Measurements from ENCODE around the gene PKN2.

Gene PKN2

GRCh38 chr1:88875595-88875994, 191.5 kb downstream of the PKN2 start:
- Histone ChIP-seq H3K27me3 (ENCODE audit: insufficient read depth, low read length, poor library complexity) (no peaks in the 10 kb centered on the region), H2AFZ (ENCODE audit: low read depth, low read length) (no peak overlapping the region), H3K27ac (ENCODE audit: low read length) (no peak overlapping the region), H3K4me2 (ENCODE audit: insufficient read depth, low read length) (no peak overlapping the region), H3K36me3 (ENCODE audit: insufficient read depth, low read length) (peaks cover 32% of the 10 kb centered on the region), H4K20me1 (ENCODE audit: insufficient read depth, low read length) (peaks cover 35% of the 10 kb centered on the region), H3K79me2 (ENCODE audit: insufficient read depth, low read length) (peaks cover 95% of the 10 kb centered on the region), H3K9me3 (ENCODE audit: insufficient read depth, low read length, severe bottlenecking) (no peaks in the 10 kb centered on the region), H3K4me1 (ENCODE audit: insufficient read depth, low read length) (no peaks in the 10 kb centered on the region), H3K9ac (ENCODE audit: low read depth, low read length) (no peak overlapping the region), H3K4me3 (ENCODE audit: low read depth in 1 of 2, low read length in 2 of 2) (no peak overlapping the region)
- ATAC-seq (ENCODE audit: insufficient read depth, low read depth) (no peak), DNase-seq (no peak)
- TF ChIP-seq EZH2 (IDR thresholded peaks at IDR 0.05; ENCODE audit: borderline replicate concordance, low read depth, low read length, severe bottlenecking), result no peak
- no peak for TF ChIP-seq CTCF (IDR thresholded peaks at IDR 0.05; ENCODE audit: borderline replicate concordance, extremely low read depth, low read length, poor library complexity, severe bottlenecking)

DNA sequence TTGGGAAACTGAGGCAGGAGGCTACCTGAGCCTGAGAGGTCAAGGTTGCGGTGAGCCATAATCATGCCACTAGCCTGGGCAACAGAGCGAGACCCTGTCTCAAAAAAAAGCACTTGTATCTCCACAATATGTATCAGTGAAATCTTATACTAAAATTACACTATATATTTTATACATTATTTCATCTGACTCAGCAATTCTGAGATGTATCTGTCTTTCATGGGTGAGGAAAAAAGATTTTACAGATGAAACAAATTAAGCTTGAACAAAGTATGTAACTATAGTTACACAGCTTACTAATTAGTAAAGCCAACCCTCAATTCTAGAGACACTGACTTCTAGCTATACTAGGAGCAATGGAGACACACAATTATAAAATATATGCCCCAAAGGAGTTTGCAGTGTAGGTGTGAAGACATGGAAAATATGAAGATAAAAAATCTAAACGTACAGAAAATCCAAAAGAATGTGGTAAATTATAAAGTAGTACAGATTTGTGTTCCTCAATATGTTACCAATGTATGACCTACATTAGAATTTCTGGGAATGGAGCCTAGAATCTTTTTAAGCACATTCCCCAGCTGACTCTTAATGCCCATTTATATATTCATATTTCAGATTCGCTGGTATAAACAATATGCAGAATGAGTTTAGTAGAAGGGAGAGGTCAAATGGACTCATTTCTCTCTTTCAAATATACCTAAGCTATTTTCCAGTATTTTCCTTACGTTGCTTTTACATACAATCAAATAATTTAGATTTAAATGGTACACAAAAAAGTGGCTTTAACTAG, 192.7 kb downstream of the PKN2 start:
- Histone ChIP-seq H3K4me2 (ENCODE audit: insufficient read depth, low read length) (no peak overlapping the region), H3K27ac (ENCODE audit: low read length) (no peak overlapping the region), H3K4me1 (ENCODE audit: insufficient read depth, low read length) (no peaks in the 10 kb centered on the region), H4K20me1 (ENCODE audit: insufficient read depth, low read length) (peaks cover 34% of the 10 kb centered on the region), H3K79me2 (ENCODE audit: insufficient read depth, low read length) (peaks cover 94% of the 10 kb centered on the region), H3K27me3 (ENCODE audit: insufficient read depth, low read length, poor library complexity) (no peaks in the 10 kb centered on the region), H3K36me3 (ENCODE audit: insufficient read depth, low read length) (peaks cover 44% of the 10 kb centered on the region), H2AFZ (ENCODE audit: low read depth, low read length) (no peak overlapping the region), H3K4me3 (ENCODE audit: low read depth in 1 of 2, low read length in 2 of 2) (no peak overlapping the region), H3K9me3 (ENCODE audit: insufficient read depth, low read length, severe bottlenecking) (no peaks in the 10 kb centered on the region), H3K9ac (ENCODE audit: low read depth, low read length) (no peak overlapping the region)
- DNase-seq (no peak), ATAC-seq (ENCODE audit: insufficient read depth, low read depth) (no peak)
- TF ChIP-seq EZH2 (IDR thresholded peaks at IDR 0.05; ENCODE audit: borderline replicate concordance, low read depth, low read length, severe bottlenecking), result no peak
- no peak for TF ChIP-seq CTCF (IDR thresholded peaks at IDR 0.05; ENCODE audit: borderline replicate concordance, extremely low read depth, low read length, poor library complexity, severe bottlenecking)

GRCh38 chr1:88877382-88877825, 193.3 kb downstream of the PKN2 start:
- Histone ChIP-seq H4K20me1 (ENCODE audit: insufficient read depth, low read length) (peaks cover 34% of the 10 kb centered on the region), H3K79me2 (ENCODE audit: insufficient read depth, low read length) (peaks cover 94% of the 10 kb centered on the region)

More at GRCh38 chr1:88877382-88877825, 193.3 kb downstream of the PKN2 start:
- Histone ChIP-seq H3K4me2 (ENCODE audit: insufficient read depth, low read length) (no peak overlapping the region), H3K4me1 (ENCODE audit: insufficient read depth, low read length) (no peaks in the 10 kb centered on the region), H3K9me3 (ENCODE audit: insufficient read depth, low read length, severe bottlenecking) (no peaks in the 10 kb centered on the region), H3K9ac (ENCODE audit: low read depth, low read length) (no peak overlapping the region), H3K36me3 (ENCODE audit: insufficient read depth, low read length) (peaks cover 50% of the 10 kb centered on the region), H3K27me3 (ENCODE audit: insufficient read depth, low read length, poor library complexity) (no peaks in the 10 kb centered on the region), H2AFZ (ENCODE audit: low read depth, low read length) (no peak overlapping the region), H3K4me3 (ENCODE audit: low read depth in 1 of 2, low read length in 2 of 2) (no peak overlapping the region), H3K27ac (ENCODE audit: low read length) (no peak overlapping the region)
- ATAC-seq (ENCODE audit: insufficient read depth, low read depth) (no peak), DNase-seq (no peak)
- TF ChIP-seq EZH2 (IDR thresholded peaks at IDR 0.05; ENCODE audit: borderline replicate concordance, low read depth, low read length, severe bottlenecking) (no peak), CTCF (IDR thresholded peaks at IDR 0.05; ENCODE audit: borderline replicate concordance, extremely low read depth, low read length, poor library complexity, severe bottlenecking) (peak; percentile 66)

All from DND-41 (cell line).